ENCODE data around the gene CIAPIN1.

CIAPIN1 gene

GRCh38 chr16:57476546-57477410, 29.6 kb upstream of the CIAPIN1 start:
- DNase-seq (ENCODE audit: low read depth), result no peak

DNA sequence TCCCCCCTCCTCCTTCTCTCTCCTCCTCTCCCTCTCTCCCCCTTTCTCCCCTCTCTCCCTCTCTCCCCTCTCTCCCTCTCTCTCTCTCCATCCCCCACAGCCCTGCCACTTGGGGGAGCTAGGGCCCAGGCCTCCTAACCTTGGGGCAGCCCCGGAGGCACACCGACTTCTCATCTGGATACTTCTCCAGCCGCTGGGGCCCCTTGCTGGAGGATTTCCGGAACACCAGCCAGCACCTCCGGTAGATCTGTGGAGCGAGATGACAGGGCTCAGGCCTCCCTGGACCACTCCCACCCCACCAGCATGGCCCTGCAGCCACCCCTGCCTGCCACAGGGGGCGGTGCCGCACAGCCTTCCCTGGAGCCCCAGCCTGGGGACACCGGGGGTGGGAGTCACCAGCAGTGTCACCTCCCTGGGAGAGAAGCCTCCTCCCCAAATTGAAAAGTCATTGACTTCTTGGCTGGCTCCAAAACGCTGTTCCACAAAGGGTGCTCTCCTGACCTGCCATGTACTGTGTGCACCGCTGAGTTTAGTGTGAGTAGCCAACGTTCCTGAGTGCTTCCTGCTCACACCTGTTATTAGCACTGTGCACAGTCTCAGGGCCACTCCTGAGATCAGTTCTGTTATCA, 28.6 kb upstream of the CIAPIN1 start:
- peak; percentile 67 for DNase-seq (ENCODE audit: low read depth)

DNA sequence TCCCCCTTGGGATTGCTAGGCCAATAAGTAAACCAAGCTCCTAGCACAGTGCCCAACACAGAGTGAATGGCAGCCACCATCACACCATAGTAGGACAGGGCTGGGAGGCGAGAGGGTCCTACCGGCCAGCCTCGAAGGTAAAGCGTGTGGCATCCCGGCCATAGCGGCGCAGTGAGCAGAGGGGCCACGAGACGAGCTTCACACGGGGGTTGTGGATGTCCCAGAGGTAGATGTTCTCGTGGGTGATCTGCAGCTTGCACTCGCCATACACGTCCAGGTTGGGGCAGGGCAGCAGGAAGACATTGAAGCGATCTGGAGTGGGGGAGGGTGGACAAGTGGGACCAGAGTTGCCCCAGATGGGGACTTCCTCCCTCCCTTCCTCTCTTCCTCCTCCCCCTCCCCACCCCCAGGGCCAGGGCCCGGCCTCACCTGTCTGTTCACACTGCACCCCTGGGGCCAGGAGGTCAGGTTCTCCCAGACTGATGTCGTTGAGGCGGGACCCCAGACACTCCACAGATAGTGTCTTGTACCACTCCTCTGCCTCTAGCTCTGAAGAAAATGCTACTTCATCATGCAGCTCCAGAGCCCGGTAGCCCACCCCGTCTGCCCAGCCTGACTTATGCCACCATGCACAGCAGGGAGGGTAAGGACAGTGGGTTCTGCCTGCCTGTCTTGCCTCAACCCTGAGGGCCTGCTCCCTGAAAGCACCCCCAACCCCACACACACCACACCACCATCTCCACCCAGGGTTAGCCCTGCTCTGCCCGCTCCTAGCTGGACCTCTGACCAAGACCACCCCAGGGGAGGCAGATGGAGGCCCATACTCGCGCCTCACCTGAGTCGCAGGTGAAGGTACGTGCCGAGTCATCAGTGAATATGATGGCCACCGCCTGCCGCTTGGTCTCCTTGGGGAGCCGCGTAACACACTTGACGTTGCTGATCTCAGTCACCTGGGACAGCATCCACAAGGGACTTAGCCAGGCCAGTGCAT, 27.8 kb upstream of the CIAPIN1 start:
- DNase-seq (ENCODE audit: low read depth), result no peak

DNA sequence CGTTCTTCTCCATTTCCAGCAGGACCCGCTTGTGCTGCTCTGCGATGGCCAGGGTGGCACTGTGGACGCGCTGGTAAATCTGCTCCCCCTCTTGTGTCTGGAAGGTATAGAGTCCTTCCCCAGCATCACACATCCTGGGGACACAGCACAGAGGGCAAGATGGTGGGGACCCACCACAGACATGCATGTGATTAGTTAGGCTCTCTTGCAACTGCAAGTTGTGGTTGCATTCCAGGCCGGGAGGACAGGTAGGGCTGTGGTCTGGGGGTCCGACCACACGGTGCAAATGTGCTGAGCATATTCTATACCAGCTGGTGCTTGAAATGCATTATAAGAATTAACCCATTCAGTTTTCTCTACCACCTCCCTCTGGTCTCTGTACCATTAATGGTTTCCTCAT, 26.7 kb upstream of the CIAPIN1 start:
- no peak for DNase-seq (ENCODE audit: low read depth)

DNA sequence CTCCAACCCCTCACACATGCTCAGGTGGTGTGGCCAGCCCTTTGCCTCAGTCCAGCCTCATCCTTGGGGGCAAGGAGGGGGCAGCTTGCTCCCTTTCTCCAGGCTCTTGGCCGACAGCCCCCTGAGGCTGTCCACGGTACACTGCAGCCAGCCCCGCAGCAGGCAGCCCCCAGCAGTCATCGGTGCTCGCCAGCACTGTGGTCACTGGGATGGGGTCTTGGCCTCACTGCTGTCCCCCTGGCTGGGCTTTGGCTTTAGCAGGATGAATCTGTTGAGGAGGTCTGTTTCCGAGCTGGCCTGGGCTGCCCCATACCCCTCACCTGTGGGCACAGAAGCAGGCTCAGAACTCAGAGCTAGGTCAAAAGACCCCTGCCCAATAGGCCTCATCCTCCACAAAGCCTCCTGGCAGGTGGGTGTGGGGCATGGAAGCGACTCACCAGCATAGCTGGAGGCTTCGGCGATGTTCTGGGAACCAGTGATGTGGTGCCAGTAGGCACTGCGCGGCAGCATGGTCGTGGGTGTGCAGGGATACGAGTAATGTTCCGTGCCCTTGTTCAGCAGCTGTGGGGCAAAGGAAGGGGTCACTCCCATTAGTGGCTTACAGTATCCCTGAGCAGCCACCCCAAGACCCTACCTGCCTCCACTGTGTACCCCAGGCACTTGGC, 26.1 kb upstream of the CIAPIN1 start:
- no peak for DNase-seq (ENCODE audit: low read depth)

DNA sequence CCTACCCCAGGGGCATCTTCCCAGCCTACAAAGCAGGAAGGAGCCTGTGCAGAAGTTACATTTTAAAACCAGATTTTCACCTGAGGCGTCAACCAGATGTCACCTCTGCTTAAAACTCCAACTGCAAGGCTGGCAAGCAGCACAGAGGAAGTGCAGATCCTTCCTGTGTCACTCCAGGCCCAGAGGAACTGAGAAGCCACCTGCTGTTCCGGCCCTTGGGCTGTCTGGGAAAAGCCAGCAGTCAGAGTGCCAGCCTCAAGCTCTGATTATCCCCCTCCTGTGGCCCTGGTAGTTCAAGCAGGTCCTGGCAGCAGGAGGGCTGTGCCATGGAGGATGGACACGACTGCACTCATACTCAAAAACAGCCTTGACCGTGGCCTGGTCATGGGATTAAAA, 25.5 kb upstream of the CIAPIN1 start:
- no peak for DNase-seq (ENCODE audit: low read depth)

- no peak for DNase-seq (ENCODE audit: low read depth)
Observed at GRCh38 chr16:57471852-57472664, 24.9 kb upstream of the CIAPIN1 start.

DNA sequence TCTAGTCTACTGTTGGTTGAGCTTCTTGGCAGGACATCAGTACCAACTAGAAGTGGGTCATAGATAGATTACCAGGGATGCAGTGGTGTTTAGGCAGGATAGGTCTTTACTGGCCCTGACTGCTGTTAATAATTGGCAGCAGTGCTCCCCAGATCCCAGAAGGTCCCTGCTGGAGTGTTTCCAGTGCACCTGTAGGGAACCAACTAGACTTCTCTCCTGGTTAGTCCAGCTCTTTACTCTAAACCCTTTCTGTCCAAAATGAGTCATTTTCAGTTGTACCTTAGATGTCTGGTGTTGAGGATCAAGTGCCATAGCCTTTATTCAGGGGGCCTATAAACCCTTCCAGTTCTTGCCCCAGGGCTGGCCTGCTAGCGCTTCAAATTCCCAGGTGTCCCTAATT, 24.0 kb upstream of the CIAPIN1 start:
- DNase-seq (ENCODE audit: low read depth), result no peak

DNA sequence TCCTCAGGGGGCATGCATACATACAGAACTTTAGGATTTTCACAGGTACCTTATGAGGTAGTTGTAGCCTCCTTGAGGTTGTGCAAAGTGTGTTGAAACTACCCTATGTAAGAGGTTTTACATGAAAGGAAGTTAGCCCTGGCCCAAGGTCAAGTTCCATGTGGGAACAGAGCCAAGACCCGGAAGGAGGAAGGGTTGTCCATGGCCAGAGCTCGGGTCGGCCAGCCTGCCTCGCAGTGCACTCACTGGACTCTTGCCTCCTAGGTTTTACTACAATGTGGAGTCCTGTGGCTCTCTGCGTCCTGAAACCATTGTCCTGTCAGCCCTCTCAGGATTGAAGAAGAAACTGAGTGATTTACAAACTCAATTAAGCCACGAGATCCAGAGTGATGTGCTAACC, 23.5 kb upstream of the CIAPIN1 start:
- DNase-seq (ENCODE audit: low read depth), result no peak

- no peak for DNase-seq (ENCODE audit: low read depth)
Observed at GRCh38 chr16:57469917-57470470, 22.8 kb upstream of the CIAPIN1 start.

GRCh38 chr16:57469046-57469445, 21.9 kb upstream of the CIAPIN1 start:
- DNase-seq (ENCODE audit: low read depth), result no peak

DNA sequence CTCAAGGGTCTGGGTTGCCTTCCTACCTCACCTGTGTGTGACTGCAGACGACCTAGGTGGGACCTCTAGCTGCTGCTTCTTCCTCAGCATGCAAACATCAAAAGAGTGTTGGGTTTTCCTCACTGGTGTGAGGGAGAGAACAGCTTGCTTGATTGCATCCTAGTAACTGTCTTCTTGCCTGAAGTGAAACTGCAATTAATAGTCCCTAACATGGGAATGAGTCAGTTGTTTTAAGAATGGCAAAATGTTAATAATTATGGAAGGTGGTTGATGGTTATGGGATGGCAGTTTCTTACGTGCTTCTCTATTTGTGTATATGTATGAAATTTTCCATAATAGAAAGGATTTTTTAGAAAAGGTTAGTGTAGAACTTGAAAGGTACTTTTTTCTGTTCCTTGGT, 21.2 kb upstream of the CIAPIN1 start:
- DNase-seq (ENCODE audit: low read depth), result no peak

DNA sequence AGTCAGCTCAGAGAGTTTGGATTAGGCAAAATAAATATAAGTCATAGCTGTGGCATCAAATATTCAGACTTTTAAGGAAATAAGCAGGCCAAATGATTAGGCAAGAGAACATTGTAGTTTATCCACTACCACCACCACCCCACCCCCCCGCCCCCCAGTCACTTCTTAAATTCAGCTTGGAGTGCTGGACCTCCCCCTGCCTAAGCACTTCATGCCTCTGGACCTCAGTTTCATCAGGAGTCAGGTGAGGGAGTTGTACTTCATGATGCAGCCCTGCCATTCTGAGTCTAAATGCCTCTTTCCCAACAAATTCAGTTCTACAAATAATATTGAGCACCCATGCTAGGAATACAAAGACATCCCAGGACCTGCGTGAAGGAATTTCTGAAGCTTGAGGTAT, 17.3 kb upstream of the CIAPIN1 start:
- no peak for DNase-seq (ENCODE audit: low read depth)

GRCh38 chr16:57462978-57463362, 15.8 kb upstream of the CIAPIN1 start:
- no peak for DNase-seq (ENCODE audit: low read depth)

DNA sequence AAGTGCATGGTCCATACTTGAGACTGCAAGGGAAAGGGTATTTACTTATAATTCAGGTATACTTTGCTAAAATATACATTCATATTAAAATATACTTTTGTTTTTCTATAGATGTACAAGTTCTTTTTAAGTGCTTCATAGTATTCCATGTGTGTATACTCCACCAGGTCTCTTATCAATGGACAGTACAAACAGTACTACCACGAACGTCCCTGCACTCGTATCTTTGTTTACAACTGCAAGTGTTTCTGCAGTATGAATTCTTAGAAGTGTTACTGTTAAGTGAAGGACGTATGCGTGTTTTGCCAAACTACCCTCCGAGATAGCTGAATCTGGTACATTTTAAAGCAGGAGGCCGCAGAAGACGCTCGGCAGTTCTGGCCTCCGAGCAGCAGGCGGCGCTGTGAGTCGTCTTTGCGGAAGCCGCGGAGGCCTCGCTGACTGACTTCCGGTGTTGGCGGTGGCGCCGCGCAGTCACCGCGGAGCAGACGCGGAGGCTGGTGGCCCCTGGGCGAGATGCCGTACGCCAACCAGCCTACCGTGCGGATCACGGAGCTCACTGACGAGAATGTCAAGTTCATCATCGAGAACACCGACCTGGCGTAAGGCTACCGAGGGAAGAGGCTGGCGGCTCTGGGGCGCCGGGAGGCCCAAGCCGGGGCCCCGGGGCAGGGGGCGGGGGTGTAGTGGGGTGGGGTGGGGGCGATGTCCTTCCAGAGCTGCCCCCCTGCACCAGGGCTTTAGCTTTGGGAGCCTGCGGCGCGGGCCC, 15.2 kb upstream of the CIAPIN1 start, which contains the start of gene POLR2C:
POLR2C (plus strand) TSS at position 471 of the 769 bp plus-strand sequence; CDS start at position 517, 46 bp downstream.
- DNase-seq (ENCODE audit: low read depth), result peak; percentile 91

GRCh38 chr16:57452021-57452420, 4.8 kb upstream of the CIAPIN1 start:
- DNase-seq (ENCODE audit: low read depth), result no peak

DNA sequence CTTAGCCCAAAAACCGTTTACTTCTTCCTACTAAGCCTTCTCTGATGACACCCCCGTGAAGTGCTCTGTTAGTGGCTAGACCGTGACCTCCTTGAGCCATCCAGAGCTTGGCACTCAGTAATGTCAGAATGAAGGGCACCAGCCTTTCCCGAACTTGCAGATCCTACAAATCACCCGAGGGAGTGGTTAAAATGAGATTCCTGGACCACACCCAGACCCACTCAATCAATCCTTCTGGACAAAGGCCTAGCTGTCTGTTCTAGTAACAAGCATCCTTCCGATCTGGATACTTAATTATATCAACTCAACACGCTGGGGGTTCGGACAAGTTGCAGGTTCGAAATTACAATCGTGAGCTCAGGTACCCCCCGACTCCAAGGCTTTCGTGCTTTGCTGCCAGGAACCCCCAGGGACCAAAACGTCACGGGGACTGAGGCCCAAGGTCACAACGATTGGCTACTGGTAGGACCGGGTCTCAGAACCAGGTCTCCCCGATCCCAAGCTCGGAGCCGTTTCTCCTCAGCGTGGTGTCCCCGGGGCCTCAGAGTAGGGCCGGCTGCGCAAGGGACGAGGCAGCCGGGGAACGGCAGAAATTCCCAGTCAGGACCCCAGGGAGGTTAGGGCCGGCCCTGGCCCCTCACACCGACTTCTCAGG, 527 bp downstream of the CIAPIN1 start:
- DNase-seq (ENCODE audit: low read depth), result peak; percentile 1

DNA sequence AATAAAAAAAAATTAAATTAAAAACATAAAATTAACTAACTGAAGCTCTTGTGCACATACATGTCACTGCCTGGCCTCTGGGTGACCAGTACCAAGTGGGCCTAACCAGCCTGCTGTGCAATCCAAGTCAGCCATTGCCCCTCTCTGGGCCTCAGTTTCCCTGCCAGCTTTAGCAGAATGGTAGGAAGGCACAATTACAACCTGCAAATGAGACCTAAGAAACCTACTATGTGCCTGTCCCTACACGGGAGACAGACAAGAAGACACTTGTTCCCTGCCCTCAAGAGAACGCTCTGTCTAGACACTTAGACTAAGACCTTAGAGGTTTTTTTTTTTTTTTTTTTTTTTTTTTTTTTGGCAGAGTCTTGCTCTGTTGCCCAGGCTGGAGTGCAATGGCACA, 1.7 kb downstream of the CIAPIN1 start:
- DNase-seq (ENCODE audit: low read depth), result no peak

GRCh38 chr16:57444711-57445110, 2.5 kb downstream of the CIAPIN1 start:
- DNase-seq (ENCODE audit: low read depth), result no peak

All from activated T-helper 1 cell treated with Interleukin-2 at 50 U/mL for 16 hours (primary cell).